ENCODE measurements around the gene OR4D5. TPM values are rescaled to one million over a fixed set of nuclear protein-coding genes. Genes with fewer than 3 reads are reported as not detected.

Gene OR4D5
- polyA plus RNA-seq, 2 of the 4 experiments (the other 2 are of a cell fraction): not detected

DNA sequence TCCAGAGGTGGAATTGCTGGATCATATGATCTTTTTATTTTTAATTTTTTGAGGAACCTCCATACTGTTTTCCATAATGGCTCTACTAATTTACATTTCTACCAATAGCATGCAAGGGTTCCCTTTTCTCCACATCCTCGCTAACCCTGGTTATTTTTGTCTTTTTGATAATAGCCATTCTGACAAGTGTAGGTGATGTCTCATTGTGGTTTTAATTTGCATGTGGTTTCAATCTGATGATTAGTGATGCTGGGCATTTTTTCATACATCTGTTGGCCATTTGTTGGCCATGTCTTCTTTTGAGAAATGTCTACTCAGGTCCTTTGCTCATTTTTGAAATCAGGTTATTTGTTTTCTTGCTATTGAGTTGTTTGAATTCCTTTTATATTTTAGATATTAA, 15.4 kb upstream of the OR4D5 start (continued):
- no peak for TF ChIP-seq TFCP2L1 (CRISPR knock-in tag; IDR thresholded peaks at IDR 0.05)

DNA sequence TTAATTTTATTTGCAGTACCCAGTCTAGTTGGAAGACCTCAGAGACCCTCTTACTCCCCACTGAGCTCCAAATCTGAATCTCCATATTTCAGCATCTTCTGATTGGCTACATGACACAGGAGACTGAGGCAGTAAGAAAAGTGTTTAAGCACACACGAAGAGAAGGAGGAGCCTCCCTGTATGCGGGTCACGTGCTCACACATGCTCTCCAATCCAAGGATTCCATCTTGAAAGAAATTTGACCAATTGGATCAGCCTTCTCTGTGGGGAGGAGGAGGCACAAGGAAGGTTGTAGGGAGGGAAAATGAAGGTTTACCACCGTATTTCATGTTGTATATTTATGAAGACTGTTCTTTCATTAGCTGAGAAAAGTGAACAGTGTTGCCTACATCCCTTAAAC, 3.0 kb downstream of the OR4D5 start:
- POLR2A ChIA-PET: no interaction called here
- FAIRE-seq: no peak

DNA sequence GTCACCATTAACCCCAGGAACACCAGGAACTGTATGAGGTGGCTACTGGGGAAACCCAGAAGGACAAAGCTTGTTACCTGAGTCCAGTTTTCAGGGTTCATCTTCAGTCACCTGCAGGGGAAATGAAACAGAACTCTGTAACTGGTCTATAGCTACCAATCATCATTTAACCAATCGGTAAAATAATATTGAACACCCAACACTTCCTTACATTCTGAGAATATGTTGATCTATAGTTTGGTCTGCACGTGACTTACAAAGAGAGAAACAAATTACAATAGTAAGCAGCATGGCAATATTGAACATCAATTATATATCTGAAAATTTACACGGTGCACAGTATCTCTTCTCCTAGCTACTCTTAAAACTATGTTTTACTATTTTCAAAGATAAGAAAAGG, 4.3 kb downstream of the OR4D5 start, which contains the start of gene OR6T1:
TSS of gene OR6T1 (minus strand) at position 101 of the 400 bp plus-strand sequence. CDS start at position 101, 0 bp downstream.
- Histone ChIP-seq H3K4me2 (no peak within 1 kb of the TSS), H3K27ac (no peak within 1 kb of the TSS), H3K4me1 (no peaks in the 10 kb centered on the region), H3K4me3 (no peak within 1 kb of the TSS), H3K9me3 (no peaks in the 10 kb centered on the region)
- WGBS (ENCODE audit: missing lambda C conversion rate): 22% methylated on average over 3 of the region's 3 CpGs
- no peak for DNase-seq (ENCODE audit: low read depth in 1 of 2, low spot score in 1 of 2)
- no peak for TF ChIP-seq POLR2A (IDR thresholded peaks at IDR 0.05; ENCODE audit: low read length)
- ATAC-seq: no peak
- POLR2A ChIA-PET: no interaction called here
- CTCF ChIA-PET: no interaction called here
- FAIRE-seq: no peak

More for the DNA sequence above, 3.0 kb downstream of the OR4D5 start:
- no peak overlapping the region for H3K27ac ChIP-seq
- CTCF ChIA-PET: no interaction called here
- 0% methylated on average over 4 of the region's 4 CpGs for WGBS (ENCODE audit: missing lambda C conversion rate)
- TF ChIP-seq REST (IDR thresholded peaks at IDR 0.05) (no peak), NPAS2 (CRISPR knock-in tag; IDR thresholded peaks at IDR 0.05; ENCODE audit: borderline replicate concordance) (no peak), FOSL2 (IDR thresholded peaks at IDR 0.05) (no peak), FOSL2 (CRISPR knock-in tag; IDR thresholded peaks at IDR 0.05) (no peak), MAFK (IDR thresholded peaks at IDR 0.05; ENCODE audit: partially characterized antibody) (no peak), CBX2 (IDR thresholded peaks at IDR 0.05; ENCODE audit: borderline replicate concordance, low read depth) (no peak), HOXA7 (CRISPR knock-in tag; IDR thresholded peaks at IDR 0.05) (no peak), RCOR1 (IDR thresholded peaks at IDR 0.05; ENCODE audit: low read depth, low read length) (no peak), TP53 (CRISPR knock-in tag; IDR thresholded peaks at IDR 0.05) (no peak), POLR2AphosphoS2 (conservative IDR thresholded peaks at IDR 0.05; ENCODE audit: low read length) (no peak), ESRRA (IDR thresholded peaks at IDR 0.05; ENCODE audit: borderline replicate concordance, low read length) (no peak), HOXB13 (CRISPR knock-in tag; IDR thresholded peaks at IDR 0.05; ENCODE audit: low read depth) (no peak), ZSCAN20 (CRISPR knock-in tag; IDR thresholded peaks at IDR 0.05) (no peak), SMC3 (IDR thresholded peaks at IDR 0.05) (no peak), JUNB (IDR thresholded peaks at IDR 0.05) (no peak), KDM1A (IDR thresholded peaks at IDR 0.05; ENCODE audit: low read depth) (no peak), BCL3 (IDR thresholded peaks at IDR 0.05) (no peak), SREBF2 (IDR thresholded peaks at IDR 0.05) (no peak), ZNF302 (CRISPR knock-in tag; IDR thresholded peaks at IDR 0.05) (no peak)
- H3K4me3 ChIP-seq: no peak overlapping the region
- H3K9me3 ChIP-seq: no peaks in the 10 kb centered on the region
- H3K4me2 ChIP-seq: no peak overlapping the region
- no peaks in the 10 kb centered on the region for H3K4me1 ChIP-seq
- no peak for DNase-seq (ENCODE audit: low read depth in 1 of 2, low spot score in 1 of 2)
- ATAC-seq: no peak
